Stimulated activated CD8-positive, alpha-beta memory T cell treated with anti-CD3 and anti-CD28 coated beads, Interleukin-15, amount 100 ng/mL, for 24 hours (primary cell): ENCODE results near the gene PHLDA1.
"Not testable (repeated sequence)": the region's sequence is repeated elsewhere in the genome, so short reads cannot be mapped to it uniquely, and the experiment has no call there.

ENCODE experiments used
- DNase-seq: peaks from one replicate; pipeline ENCODE4 v3.0.0-alpha.2; 2020; ENCODE audit warnings: low read depth

The PHLDA1 gene

GRCh38 chr12:76018111-76018510 lies 13.5 kb downstream of the PHLDA1 start:
- no peak for DNase-seq

GRCh38 chr12:76014007-76014406 lies 17.6 kb downstream of the PHLDA1 start:
- no peak for DNase-seq

GRCh38 chr12:76013603-76014002 lies 18.0 kb downstream of the PHLDA1 start:
- DNase-seq: no peak

- no peak for DNase-seq
Observed at GRCh38 chr12:76012644-76013043, 18.9 kb downstream of the PHLDA1 start.

DNA sequence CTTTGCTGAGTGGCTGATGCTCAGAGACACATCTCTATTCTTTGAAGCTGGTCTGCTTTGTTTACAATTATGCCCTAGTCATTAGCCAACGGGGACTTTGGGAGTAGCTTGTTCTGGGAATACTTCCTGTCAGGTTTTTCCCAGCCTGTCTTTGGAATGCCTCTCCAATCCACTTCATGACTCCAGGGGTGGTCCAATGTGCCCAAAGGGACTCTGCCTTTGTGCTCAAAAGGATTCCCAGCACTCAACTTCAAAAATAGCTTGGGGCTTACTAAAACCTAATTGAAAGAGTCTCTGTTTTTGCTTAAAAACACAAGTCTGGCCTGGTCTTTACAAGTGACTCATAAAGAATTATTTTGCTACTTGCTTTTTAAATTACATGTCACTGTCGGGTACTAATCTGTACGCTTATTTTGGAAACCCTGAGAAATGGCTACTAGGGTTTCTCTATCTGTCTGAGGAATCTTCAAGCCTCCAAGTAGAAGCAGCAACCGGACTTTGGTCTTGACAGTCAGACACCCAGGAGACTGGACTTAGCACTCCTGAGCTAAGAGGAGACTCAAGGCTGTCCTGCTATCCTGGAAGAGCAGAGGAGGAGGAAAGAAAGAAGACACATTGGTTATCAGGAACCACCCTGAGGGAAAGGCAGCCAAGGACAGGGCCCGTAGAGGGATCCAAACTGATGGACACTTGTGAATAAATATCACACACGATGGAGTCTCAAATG lies 20.7 kb downstream of the PHLDA1 start:
- no peak for DNase-seq

GRCh38 chr12:76008428-76008827 lies 23.1 kb downstream of the PHLDA1 start:
- no peak for DNase-seq

DNA sequence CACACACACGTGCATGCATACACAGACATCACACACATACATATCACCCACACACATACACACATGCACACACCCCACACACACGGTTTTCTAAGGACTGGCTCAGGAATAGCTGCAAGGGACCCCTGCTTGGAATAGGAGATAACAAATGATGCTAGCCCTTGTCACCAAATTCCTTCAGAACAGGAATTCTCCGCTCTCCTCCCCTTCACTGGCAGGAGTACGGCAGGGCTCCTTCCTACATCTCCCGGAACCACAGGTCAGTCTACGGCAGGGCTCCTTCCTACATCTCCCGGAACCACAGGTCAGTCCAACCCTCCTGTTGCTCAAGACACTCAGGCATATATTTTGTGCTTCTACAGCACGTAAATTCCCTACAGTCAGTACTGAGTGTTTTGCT lies 23.9 kb downstream of the PHLDA1 start:
- DNase-seq: no peak

DNA sequence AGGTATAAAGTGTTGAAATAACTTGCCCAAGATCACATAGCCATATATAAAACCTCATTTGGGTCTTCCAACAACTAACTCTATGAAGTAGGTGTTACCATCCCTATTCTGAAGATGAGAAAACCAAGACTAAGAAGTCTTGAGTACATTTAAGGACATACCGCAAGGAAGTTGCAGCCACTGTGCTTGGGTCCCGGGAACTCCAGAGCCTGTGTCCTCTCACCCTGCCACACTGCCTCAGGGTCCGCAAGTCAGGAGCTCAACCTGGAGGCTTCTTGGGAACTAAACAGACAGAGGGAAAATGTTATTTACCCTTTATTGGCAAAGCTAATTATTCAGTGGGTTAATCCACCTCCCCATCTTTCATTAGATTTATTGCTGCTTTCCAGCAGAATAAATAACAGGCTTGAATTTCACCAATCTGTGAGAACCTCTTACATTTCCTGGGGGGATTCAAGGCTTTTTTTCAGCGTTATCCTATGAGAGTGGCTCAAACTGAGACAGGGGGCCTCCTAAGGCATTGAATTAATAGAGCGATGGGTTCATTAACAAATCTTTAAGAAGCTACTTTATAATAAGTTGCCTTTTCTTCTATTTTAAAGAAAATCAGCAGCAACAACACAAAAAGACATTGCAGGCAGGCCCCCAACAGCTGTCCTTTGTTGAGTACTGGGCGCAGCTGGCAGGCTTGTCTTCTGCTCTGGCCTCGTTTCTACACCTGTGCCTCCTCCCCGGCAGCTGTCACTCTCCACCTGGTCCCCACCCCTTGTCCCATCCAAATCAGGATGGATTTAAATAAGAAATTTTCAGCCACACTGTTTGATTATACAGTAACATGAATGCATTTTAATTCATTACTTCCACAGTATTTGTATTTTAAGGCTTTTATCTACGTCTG lies 25.3 kb downstream of the PHLDA1 start:
- no peak for DNase-seq

- DNase-seq: no peak
Observed at GRCh38 chr12:76003355-76003638, 28.3 kb downstream of the PHLDA1 start.

DNA sequence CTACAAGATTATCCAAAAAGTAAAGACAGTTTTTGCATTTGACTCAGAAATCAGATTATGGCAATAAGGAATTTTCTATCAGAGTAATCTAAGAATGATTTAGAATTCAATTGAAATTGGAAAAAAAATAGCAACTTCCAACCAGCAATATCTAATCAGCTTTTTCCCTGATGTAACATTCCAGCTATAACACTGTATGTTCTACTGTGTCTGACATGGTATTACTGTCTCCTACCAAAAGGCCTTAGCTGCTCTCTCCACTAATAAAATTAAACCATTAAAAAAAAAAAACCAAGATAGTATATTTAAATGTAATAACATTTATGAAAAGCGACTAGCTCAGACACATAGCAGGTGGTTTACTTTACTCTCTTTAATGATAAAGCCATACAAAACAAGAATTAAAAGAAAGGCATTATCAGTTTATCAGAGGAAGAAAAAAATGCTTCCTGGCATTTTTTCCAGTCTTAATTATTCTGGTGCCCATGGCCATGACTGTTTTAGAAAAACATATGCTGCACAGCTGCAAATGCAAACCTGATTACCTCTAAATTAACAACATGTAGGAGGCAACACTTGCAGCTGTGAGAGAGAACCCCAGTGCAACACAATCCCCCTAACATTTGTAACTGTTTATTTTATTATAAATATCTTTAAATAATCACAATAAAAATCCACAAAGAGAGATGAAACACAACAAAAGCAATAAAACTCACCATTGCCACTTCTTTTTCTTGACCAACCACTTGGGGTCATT lies 28.8 kb downstream of the PHLDA1 start:
- no peak for DNase-seq

GRCh38 chr12:75998292-75999063 lies 33.1 kb downstream of the PHLDA1 start:
- no peak for DNase-seq

GRCh38 chr12:75997658-75998057 lies 33.9 kb downstream of the PHLDA1 start:
- DNase-seq: no peak

DNA sequence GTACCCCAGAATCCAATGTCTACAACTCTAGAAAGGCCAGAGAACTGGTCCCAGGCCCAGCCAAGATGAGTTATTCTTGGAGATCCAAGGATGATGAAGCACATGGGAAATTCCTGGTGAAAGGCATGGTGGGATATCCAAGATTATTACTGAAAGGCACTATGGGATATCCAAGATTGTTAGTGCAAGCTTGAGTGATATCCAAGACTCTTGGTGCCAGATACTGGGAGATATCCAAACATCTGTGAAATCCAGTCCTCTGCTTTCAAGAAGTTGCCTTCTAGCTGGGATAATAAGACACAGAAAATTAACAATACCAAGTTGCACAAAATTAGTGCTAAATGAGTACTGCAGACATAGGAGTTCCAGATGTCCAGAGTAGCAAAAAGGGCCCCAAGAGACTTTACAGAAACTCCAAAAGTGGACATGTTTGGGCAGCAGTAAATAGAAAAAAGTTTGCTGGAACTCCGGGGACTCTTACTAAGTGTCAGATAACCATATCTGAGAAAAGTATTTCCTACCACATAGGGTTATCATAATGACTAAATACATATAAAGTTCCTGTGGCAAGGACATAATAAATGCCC lies 34.6 kb downstream of the PHLDA1 start:
- no peak for DNase-seq

- DNase-seq: no peak
Observed at GRCh38 chr12:75995691-75996090, 35.9 kb downstream of the PHLDA1 start.

GRCh38 chr12:75994069-75994740 lies 37.4 kb downstream of the PHLDA1 start:
- no peak for DNase-seq

DNA sequence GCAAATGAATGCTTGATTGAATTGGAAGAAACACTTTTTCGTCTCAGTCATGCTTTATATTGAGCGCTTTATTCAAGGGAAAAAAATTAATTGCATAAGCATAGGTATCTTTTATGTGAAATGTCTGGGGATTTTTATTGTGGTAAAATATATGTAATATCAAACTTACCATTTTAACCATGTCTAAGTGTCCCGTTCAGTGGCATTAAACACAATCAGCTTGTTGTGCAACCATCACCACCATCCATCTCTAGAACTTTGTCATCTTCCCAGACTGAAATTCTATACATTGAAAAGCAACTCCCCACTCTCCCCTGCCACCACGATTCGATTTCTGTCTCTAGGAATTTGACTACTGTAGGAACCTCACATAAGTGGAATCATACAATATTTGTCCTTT lies 39.8 kb downstream of the PHLDA1 start:
- DNase-seq: no peak

DNA sequence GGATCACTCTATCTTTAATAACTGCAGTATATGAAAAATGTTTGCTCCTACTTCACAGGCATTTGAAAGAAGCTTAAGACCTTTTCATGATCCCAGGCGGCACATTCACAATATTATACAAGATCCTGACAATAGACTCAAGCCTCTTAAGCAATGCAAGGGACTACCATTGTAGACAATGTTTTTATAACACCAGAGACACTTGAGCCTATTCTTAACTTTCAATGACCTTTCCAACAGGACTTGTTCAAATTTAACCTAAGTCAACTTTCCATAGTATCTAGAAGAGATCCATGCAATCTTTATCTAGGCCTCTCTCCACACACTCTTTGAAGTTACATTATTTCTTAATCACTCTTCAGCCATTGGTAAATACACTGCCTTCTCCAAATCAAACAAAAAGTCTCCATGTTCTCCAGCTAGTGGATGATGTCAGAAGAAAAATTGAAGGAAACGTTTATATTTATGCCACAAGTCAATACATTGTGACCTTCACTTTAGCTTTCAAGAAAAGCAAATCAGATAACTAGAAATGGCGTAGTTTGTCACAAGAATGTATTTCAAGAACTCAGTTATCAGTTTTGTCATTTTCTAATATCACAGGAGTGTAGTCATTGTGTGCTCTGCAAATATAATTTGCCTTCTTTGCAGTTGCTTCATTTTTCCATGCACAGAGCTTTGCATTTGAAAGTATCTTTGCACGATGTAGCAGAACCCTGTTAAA lies 41.2 kb downstream of the PHLDA1 start:
- no peak for DNase-seq

DNA sequence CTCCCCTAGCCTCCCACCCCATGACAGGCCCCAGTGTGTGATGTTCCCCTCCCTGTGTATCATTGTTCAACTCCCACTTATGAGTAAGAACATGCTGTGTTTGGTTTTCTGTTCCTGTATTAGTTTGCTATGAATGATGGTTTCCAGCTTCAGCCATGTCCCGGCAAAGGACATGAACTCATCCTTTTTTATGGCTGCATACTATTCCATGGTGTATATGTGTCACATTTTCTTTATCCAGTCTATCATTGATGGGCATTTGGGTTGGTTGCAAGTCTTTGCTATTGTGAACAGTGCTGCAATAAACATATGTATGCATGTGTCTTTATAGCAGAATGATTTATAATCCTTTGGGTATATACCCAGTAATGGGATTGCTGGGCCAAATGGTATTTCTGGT lies 43.9 kb downstream of the PHLDA1 start:
- DNase-seq: not testable (repeated sequence)

- no peak for DNase-seq
Observed at GRCh38 chr12:75986001-75986746, 45.4 kb downstream of the PHLDA1 start.

GRCh38 chr12:75985566-75985965 lies 46.0 kb downstream of the PHLDA1 start:
- no peak for DNase-seq
